Activated CD4-positive, alpha-beta T cell treated with anti-CD3 and anti-CD28 coated beads for 4 hours (primary cell): Measurements from ENCODE around the gene GNB1L.
A peak's percentile ranks its signal among the peaks of the same experiment; 100 is the strongest.

Source experiments
- DNase-seq, 2 donors: peaks; one replicate each; pipeline ENCODE4 v3.0.0-alpha.2; 2020

The GNB1L gene

DNA sequence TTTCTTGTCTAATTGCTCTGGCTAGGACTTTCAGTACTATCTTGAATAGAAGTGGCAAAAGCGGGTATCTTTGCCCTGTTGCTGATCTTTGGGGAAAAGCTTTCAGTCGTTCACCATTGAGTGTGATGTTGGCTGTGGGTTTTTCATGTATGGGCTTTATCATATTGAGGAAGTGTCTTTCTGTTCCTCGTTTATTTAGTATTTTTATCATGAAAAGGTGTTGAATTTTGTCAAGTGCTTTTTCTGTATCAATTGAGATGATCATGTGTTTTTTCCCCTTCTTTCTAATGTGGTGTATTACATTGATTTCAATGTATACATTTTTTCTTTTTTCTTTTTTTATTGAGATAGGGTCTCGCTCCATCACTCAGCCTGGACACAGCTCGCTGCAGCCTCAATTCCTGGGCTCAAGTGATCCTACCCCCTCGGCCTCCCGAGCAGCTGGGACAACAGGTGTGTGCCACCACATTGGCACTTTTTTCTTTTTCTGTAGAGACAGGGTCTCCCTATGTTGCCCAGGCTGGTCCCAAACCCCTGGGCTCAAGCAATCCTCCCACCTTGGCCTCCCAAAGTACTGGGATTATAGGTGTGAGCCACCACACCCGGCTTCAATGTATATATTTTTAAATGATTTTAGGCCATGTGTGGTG is 5.3 kb upstream of the GNB1L start:
- DNase-seq: no peak

DNA sequence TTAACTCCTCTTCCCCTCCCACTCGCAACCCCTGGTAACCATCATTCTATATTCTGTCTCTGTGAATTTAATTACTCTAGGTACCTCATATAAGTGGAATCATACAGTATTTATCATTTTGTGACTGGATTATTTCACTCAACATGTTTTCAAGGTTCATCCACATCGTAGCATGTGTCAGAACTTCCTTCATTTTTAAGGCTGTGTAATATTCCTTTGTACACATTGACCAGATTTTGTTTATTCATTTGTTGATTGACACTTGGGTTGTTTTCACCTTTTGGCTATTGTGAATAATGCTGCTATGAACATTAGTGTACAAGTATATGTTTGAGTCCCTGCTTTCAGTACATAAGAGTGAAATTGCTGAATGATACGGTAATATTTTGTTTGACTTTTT is 2.7 kb upstream of the GNB1L start:
- DNase-seq: no peak

DNA sequence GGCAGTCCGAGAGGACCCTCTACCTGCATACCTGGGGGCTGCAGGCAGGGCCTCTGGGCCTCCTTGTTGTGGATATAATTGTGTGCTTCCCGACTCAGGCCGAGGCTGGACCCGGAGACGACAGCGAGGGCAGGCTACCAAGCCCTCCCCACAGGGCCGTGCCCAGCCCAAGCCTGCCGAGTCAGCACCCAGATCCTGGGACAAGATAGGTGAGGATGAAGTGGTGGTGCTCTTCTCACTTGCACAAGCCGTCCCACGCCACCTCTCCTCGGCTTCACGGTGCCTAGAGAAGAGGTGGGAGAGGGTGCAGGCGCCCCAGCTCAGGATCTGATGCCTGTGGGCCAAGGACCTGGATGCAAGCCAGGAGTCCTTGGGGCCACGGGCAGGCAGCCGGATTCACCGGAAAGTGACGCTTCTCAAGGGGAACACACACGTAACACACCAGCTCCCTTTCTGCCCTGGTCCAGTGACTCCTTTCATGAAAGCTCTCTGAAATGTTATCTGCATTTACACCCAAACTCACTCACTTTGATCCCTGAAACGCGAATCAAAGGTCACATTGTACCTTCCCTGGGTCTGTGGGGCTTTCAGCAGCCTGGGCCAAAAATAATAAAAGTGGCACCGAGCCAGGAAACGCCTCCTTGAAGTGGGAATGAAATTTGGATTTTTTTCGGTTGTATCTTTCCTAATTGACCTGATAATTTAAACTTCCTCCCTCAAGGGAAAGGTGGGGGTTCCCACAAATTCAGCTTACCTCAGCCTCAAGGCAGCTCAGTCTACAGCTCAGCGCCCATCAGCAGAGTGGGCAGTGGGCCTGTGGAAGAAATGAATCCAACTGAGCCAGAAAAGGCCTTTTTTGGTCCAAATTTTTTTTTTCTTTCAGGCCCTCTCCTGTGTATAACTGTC is 1.1 kb upstream of the GNB1L start:
- peak; percentile 50 to 58 for DNase-seq

DNA sequence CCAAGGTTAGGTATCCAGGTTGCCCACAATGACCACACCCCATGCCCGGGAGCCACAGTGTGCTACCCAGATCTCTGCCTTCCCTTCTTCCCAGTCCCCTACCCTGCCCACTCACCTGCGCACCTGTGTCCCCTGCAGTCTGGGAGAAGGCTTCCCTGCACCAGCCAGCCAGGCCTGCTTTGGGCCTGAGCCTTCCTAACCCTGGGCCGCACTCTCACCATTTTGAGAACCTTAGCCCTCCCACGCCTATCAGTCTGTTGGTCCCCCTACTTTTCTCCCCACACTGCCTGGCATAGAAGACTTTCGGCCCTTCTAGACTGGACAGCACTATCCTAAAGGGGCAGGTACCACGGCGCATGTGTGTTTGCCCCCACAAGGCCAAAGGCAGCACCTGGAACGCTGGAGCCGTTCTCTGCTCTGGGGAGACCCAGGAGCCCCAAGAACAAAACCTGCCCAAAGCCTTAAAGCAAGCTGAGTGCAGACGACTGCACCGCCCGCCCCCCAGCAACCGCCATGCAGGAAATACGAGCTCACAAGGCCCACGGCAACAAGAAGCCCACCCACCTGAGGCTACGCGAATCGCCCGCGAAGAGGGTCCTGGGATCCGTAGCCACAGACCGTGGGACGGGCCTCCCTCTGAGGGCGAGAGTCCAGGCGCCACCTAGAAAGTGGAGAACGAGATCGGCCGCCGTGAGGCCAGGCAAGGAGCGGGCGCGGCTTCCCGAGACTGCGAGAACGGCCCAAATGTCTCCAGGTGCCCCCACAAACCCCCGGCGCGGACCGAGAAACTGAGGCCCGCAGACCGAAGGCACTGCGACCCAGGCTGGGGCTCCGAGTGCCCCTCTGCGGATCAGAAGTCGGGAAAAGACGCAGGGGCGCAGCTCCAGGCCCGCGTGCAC is 546 bp downstream of the GNB1L start:
- peak in 1 of 2 donors; percentile 22 for DNase-seq

DNA sequence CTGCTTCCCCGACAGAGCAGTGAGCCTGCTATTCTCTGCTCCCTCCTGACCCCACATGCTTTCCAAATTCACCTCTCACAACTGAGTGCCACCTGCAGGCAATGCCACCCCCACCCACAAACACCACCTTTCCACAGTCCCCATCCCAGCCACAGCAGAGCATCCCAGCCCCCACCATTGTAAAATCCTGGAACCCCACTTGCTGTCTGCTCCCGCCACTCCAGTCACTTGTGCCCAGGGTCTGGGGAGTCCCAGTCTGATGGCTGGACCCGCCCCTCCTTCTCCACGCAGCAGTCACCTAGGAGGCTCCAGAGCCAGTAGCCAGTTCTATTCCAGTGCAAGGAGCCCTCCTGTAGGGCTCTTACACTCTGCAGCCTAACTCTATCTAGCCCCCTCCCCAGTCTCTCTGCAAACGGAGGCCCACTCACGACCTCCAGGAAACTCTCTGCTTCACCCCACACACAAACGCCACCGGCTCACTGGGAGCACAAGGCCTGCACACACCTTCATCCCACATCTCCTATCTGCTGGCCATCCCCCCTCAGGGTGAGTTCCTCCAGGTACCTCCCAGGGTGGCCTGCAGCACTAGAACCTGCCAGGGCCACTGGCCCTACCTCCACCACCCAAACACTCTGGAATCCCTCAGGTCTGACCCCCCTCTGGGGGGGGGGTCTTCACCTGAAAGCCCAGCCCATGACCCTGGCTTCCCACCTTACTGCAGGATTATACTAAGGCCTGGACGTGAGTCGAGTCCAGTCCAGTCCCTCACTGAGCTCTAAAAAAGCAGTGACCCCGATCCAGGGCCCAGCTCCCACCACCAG is 1.4 kb downstream of the GNB1L start:
- no peak for DNase-seq

DNA sequence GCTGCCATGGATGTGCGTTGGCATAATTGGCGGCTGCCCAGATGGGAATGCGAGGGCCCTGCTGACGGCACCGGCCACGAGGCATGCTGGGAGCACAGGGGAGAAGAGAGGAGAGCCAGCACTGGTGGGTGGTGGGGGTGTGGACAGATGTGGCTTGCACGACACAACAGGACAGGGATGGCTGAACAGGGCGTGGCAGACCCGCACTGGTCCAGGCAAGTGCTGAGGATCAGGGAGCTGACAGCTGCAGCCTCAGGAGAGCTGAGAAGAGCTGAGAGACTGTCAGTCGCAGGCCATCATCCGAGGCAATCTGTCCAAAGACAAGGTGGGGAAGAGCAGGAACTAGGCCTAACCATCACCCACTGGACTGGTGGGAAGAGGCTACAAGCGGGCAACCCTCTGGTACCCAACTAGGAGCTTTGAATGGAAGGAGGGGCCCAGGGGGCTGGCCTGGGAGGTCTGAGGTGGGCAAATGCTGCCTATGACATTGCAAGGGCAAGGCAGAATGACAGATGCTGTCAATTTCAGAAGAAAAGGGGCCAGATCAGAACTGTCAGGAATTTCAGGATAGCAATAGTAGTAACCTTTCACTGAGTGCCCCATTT is 2.4 kb downstream of the GNB1L start:
- no peak for DNase-seq

DNA sequence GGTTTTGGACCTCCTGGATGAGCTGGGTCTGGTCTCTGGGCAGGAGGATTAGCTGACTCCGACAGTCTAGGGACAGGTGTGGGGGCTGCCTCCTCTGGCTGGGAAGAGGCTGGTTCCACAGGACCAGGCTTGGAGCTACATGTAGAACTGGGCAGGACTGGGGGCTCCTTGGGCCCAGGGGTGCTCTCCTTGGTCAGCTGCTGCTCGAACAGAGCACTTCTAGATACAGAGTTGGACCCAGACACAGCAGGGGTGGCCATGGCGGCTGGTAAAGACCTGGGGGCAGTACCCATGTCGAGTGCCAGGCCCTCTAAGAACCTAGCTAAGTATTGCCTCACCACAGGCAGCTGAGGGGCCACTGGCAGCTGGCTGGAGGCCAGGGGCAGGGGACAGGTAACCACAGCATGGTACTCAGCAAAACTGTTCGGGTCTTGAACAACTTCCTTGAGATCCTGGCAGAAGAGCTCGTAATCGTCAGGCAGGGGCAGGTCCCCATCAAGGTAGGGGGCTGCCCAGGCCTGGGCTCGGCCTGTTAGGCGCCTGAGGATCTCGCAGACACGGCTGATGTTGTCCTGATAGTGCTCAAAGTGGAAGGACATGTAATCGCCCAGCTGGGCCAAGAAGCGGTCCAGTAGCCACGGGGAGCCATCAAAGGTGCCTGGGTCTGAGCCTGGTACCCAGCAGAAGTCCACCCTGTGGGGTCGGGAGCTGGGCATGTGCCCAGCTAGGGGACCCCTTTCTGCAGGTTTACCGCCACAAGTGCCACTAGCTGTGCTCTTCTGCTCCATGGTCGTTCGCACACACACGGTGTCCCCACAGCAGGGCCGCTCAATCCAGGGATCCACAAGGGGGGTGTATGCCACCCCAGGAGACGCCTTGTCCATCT is 3.1 kb downstream of the GNB1L start:
- no peak for DNase-seq

DNA sequence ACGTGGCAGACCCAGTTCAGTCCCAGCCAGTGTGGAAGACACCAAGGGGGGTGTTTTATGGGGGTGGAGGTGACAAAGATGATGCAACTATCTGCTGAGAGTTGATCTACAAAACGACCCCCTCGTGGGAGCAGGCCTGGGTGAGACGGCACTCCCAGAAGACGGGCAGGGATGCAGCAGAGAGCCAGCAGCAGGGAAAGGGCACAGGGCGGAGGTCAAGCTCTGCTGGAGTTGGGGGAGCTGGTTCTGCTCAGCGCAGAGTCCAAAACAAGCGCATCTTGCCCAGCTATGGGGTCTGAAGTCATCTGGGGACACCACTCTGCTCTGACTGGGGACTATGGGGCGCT is 3.9 kb downstream of the GNB1L start:
- DNase-seq: no peak

DNA sequence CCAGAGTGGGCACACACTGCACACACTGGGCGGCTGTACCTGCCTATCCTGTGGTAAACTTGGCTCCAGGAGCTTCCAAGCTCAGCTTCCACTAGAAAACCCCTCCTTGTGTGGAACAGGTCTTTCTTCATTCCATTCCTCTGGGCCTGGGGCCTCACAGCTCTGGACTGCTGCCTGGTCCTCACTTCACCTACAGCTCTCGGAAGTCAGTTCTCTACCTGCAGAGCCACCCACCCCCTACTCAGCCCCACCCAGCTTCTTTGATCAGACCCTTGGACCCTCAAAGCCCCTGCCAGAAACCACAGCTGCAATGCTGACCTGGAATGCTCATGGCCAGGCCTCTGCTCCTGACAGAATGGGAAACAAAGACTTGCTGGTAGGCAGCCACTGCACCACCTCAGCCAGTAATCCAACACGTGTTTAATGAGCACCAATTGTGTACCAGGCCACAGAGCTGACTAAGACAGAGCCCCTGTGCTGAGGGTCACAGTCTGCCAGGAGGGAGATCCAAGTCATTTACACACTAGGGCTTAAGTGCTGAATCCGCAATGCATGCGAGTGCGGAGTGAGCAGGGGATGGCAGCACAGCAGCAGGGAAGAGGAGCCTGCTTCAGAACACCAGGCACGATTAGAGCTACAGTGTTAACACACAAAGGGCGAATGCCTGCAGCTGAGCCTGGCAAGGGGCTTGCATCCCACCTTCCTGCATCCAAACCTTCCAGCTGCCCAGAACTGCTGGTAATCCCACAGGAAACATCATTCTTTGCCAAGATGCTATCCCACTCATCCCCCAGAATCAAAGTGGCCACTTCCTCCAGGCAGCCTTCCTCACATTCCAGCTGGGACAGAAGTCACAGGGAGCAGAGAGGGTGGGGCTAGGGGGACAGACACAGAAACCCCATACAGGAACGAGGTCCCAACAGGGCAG is 4.6 kb downstream of the GNB1L start:
- DNase-seq: no peak

DNA sequence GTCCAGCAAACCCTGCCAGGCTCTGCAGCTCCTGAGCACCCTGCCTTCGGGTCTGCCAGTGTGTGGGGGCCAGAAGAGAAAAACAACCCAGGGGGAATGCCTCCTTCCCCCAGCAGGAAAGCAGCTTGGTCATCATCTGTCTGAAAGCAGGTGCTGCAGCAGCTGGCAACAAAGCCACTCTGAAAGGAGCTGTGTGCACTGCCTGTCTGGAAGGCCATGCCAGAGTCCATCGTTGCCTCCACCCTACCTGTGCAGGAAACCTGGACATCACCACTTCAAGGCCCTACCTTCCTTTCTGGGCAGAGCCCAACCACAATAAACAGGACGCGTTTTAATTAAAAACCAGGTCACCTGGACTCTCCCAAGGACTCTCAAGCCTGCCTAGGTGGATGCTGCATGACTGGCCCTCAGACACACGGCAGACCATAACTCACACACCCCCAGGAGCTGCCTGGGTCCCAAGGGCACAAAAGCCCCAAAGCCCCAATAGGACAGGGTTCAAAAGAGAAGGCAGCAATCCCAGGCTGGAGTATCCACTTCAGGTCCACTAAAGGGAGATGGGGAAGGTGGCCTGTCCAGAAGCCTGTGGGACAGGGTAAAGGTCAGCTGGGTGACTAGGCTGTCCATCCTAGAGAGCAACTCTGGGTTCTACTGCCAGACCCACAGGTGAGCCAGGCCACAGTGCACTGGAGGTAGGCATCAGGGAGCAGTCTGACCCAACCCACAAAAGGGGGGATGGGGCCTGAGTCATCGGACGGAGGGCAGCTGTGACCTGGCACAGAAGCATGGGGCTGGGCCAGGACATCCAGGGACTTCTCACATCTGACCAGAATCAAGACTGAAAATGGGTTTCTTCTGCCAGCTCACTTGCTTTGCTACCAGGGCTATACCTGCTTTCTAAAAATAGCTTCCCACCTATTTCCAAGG is 6.1 kb downstream of the GNB1L start:
- DNase-seq: no peak

DNA sequence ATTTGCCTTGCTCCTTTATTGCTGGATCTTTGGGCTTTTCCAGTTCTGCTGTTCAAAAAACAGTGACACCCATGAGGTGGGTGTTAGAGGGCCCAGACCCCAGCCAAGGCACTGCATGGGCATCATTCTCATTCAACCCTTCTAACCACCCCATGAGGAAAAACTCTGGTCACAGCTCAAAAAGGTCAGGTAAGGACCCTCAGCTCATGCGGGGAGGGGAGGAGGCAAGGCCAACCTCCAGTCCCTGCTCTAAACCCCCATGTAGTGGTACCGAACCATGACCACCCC is 7.4 kb downstream of the GNB1L start:
- no peak for DNase-seq

DNA sequence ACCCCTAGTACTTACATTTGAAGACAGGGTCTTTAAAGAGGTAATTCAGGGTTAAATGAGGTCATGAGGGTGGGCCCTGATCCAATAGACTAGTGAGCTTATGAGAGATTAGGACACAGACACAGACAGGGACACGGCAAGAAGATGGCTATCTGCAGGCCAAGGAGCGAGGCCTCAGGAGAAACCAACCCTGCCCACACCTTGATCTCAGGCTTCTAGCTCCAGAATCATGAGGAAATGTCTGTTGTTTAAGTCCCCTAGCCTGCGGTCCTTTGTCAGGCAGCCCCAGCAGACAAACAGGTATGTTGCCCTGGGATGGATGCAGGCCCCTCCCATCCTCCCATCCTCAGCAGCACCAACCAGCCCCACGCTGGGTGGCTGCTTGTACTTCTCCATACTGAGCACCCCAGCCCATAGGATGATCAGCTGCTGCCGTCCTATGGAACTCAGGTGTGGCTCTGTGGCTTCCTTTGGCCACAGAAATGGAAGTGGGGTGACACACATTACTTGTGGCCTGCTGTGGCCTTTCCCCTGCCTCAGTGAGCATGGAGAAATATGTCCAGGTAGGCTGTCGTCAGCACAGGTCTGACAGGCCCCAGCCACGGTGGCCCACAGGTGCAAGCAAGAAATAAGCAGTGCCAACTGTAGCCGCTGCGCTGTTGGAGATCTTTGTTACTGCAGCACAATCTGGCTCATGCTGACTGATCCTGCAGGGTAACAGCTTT is 7.9 kb downstream of the GNB1L start:
- DNase-seq: no peak

DNA sequence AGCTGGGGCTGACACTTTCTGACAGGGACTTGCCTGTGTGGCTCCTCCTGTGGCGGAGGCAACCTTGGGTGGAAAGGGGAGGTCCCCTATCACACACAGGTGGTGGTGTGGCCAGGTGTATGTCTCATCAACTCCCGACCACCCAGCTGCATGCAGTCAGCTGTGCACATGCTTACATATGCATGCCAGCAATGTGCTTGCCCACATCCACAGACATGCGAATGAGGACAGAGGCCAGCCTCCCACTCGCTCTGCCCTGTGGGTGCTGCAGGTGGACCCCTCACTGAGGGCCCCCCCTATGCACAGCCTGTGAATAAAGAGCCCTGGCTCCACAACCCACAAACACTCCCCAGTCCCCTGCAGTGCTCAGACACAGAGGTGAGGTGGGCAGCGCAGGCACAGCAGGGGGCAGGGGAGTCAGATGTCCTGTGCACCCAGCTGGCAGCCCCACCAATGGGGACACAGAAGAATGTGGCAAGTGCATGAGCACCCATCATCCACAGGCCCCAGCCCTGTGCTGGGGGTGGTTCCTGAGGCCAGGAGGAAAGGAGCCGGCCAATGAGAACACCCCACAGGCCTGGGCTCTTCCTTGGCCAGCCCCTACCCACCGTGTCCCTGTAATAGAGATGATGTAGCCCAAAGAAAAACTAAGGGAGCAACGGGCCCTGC is 9.5 kb downstream of the GNB1L start:
- no peak for DNase-seq

DNA sequence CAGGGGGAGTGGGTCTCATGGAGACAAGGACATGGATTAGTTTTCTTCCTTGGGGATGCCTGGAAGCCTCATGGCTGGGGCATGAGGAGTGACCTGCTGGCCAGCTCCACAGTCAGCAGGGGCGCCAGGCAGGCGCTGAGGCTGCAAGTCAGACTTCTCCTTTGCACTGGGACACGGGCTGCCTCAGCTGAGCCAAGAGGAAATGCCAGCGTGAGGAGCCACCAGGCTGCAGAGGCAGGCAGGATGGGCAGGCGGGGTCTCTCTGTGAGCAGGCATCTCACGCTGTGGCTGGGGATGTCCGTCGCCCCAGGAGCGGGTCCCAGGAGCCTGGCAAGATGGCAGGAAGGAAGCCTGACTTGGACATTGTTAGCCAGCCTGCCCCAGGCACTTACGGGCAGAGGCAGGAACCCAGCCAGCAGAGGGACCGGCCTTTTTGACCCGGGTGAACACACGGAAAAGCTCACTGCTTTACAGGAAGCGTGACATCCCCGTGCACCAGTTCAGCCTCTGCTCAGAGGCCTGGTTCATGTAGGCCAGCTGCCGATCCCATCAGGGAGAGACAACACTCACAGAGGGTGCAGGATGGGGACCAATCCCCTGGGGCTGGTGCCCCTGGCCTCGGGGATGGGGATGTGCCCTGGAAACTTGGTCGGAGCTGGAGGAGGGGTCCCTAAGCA is 10.2 kb downstream of the GNB1L start:
- no peak for DNase-seq

DNA sequence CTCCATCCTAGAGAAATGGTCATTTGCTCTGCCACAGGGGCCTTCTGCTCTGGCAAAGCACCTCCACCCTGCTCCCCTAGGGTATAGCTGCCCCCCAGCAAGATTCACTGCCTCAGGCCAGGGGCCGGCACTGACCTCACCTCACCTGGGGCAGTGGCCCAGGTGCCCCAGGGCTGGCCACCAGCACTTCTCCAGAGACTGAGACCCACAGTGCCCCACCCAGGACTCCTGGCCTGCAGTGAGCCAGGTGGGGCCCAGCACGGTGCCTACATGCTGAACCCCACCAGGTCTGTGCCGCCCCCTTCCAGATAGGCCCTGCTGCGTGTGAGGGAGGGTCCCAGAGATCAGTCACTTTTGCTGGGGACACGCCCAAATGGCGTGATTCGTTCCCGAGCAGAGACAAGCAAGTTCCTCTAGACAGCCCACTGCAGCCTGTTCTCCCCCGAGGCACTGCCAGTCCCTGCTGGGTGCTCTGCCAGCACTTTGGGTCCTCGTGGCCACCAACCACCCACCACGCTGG is 10.8 kb downstream of the GNB1L start:
- DNase-seq: no peak

DNA sequence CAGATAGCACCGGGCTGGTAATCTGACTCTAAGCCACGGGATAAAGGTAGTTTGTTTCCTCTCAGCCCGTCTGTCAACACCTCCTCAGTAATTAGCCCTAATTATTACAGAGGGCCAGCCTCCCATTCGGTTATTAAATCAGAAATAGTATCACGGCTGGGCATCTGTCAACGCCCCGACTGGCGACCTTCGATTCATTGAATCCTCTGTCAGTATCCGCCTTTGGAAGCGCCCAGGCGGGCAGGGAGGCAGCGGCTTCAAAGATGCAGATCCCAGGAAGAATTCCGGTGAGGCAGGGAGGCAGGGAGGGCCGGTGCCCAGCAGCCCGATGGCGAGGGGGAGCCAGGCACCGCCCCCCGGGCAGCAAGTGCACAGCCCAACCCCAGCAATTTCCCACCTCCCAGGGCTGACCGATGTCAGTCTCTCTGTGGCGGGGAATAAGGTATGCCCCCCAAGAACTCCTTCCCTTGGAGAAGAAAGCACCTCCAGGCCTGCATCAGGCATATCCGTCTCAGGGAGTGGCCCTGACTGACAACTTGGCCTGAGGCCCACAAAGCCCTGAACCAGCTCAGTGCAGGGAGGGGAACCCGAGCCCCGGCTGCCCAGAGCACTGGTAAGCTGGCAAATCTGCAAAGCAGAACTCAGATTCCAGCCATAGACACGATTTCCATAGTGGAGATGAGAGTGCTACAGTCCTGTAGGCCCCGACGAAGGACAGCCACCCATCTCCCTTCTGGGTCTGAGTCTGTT is 11.4 kb downstream of the GNB1L start:
- DNase-seq: no peak
